GM12891 (cell line): ENCODE data around the gene CLASP2.

Experiments used
- POLR2A ChIP-seq: IDR thresholded peaks from 2 replicates; pipeline ENCODE4 v1.6.1; 2011; ENCODE audit warnings: low read depth, low read length, control low read depth
- POLR2AphosphoS5 ChIP-seq: IDR thresholded peaks from 2 replicates; pipeline ENCODE4 v1.6.1; 2011; ENCODE audit warnings: low read depth, low read length, control low read depth
- SPI1 ChIP-seq: IDR thresholded peaks from 2 replicates; pipeline ENCODE4 v1.6.1; 2011; ENCODE audit warnings: low read depth, low read length, control low read depth

GRCh38 chr3:33592999-33593398 lies 125.1 kb downstream of the CLASP2 start:
- TF ChIP-seq POLR2AphosphoS5 (no peak), POLR2A (no peak), SPI1 (no peak)
